HepG2 (cell line): ENCODE results near the gene TRIM54. TPM values are rescaled to one million over a fixed set of nuclear protein-coding genes. Genes with fewer than 3 reads are reported as not detected.

ENCODE experiments used
- AGO2 ChIP-seq: fragments of 200-400 bp; formaldehyde crosslinking; optimal IDR thresholded peaks from 2 replicates; pipeline ENCODE3; 2017; ENCODE audit warnings: mild to moderate bottlenecking, low read depth, low read length, moderate library complexity
- ATF7 ChIP-seq, 2 experiments: fragments of 450-650 bp in 1 of 2; sonication (generic) in 1 of 2; formaldehyde crosslinking in 1 of 2; IDR thresholded peaks; 2 replicates each; pipeline versions ENCODE4 v1.4.0 to v1.6.1; 2016 to 2020; ENCODE audit warnings: antibody characterized with exemption in 1 of 2, mild to moderate bottlenecking in 1 of 2, missing genetic modification reagents in 1 of 2
- BORCS8-MEF2B ChIP-seq: sonication (generic); formaldehyde crosslinking; IDR thresholded peaks from 2 replicates; pipeline ENCODE4 v1.8.0; 2022; ENCODE audit warnings: mild to moderate bottlenecking, missing genetic modification reagents
- GTF3A ChIP-seq: sonication (generic); formaldehyde crosslinking; conservative IDR thresholded peaks from 2 replicates; pipeline ENCODE4 v1.4.0; 2020; ENCODE audit warnings: mild to moderate bottlenecking, missing genetic modification reagents
- HHEX ChIP-seq: IDR thresholded peaks from 2 replicates; pipeline ENCODE4 v1.6.1; 2016; ENCODE audit warnings: control low read depth
- MIER2 ChIP-seq: IDR thresholded peaks from 2 replicates; pipeline ENCODE4 v1.6.1; 2016; ENCODE audit warnings: missing biosample characterization, missing genetic modification reagents
- NFE2 ChIP-seq: sonication (generic); formaldehyde crosslinking; IDR thresholded peaks from 2 replicates; pipeline ENCODE4 v1.4.0; 2020; ENCODE audit warnings: missing genetic modification reagents
- PRPF4 ChIP-seq: fragments of 200-400 bp; formaldehyde crosslinking; IDR thresholded peaks from 2 replicates; pipeline ENCODE4 v1.6.1; 2016; ENCODE audit warnings: low read length, low read depth; ENCODE audit not compliant: poor library complexity, severe bottlenecking
- SRSF9 ChIP-seq: fragments of 200-400 bp; formaldehyde crosslinking; IDR thresholded peaks from 2 replicates; pipeline ENCODE4 v1.6.1; 2018; ENCODE audit warnings: borderline replicate concordance, mild to moderate bottlenecking, low read depth, low read length; ENCODE audit not compliant: insufficient read depth, poor library complexity, severe bottlenecking
- SSRP1 ChIP-seq: IDR thresholded peaks from 2 replicates; pipeline ENCODE4 v1.6.1; 2016; ENCODE audit warnings: control low read depth
- TBL1XR1 ChIP-seq: fragments of 150-350 bp; IDR thresholded peaks from 2 replicates; pipeline ENCODE4 v1.6.1; 2014; ENCODE audit warnings: borderline replicate concordance, low read length; ENCODE audit not compliant: partially characterized antibody
- THYN1 ChIP-seq: sonication (generic); formaldehyde crosslinking; IDR thresholded peaks from 2 replicates; pipeline ENCODE4 v1.8.1; 2023; ENCODE audit warnings: low read depth, mild to moderate bottlenecking, moderate library complexity, missing genetic modification reagents, borderline replicate concordance
- ZNF234 ChIP-seq: sonication (generic); formaldehyde crosslinking; conservative IDR thresholded peaks from 2 replicates; pipeline ENCODE4 v1.5.1; 2020; ENCODE audit warnings: mild to moderate bottlenecking, missing genetic modification reagents
- ZNF253 ChIP-seq: sonication (generic); formaldehyde crosslinking; IDR thresholded peaks from 2 replicates; pipeline ENCODE4 v1.8.0; 2022; ENCODE audit warnings: mild to moderate bottlenecking, missing genetic modification reagents, borderline replicate concordance
- ZNF441 ChIP-seq: sonication (generic); formaldehyde crosslinking; IDR thresholded peaks from 2 replicates; pipeline ENCODE4 v1.7.0; 2021; ENCODE audit warnings: missing genetic modification reagents, borderline replicate concordance
- ZNF7 ChIP-seq: IDR thresholded peaks from 2 replicates; pipeline ENCODE4 v1.6.1; 2016; ENCODE audit warnings: missing biosample characterization, missing genetic modification reagents
- ZNF883 ChIP-seq: sonication (generic); formaldehyde crosslinking; IDR thresholded peaks from 2 replicates; pipeline ENCODE4 v1.5.1; 2020; ENCODE audit warnings: mild to moderate bottlenecking, missing genetic modification reagents; ENCODE audit errors: not compliant biosample characterization
- ZSCAN20 ChIP-seq: sonication (generic); formaldehyde crosslinking; IDR thresholded peaks from 2 replicates; pipeline ENCODE4 v1.4.0; 2020; ENCODE audit warnings: missing genetic modification reagents, mild to moderate bottlenecking, borderline replicate concordance
- ZSCAN21 ChIP-seq: sonication (generic); formaldehyde crosslinking; IDR thresholded peaks from 2 replicates; pipeline ENCODE4 v1.8.0; 2022; ENCODE audit warnings: mild to moderate bottlenecking, missing genetic modification reagents, moderate library complexity, borderline replicate concordance
- polyA plus RNA-seq, 8 experiments: library from polyadenylated mRNA; depleted of rRNA in 3 of 8; stranded (reverse) in 7 of 8; unstranded in 1 of 8; fragments of >200 nt; fragmentation: Illumina TruSeq in 4 of 8; extraction: Trizol in 4 of 8; gene quantifications; 2 replicates each; pipeline versions ENCODE4 v1.2.1 to v1.2.3, GENCODE V29; 2011 to 2016; ENCODE audit warnings: low read depth in 4 of 8, missing spikeins in 1 of 8, mixed read lengths in 1 of 8; ENCODE audit not compliant: insufficient read depth in 1 of 8
- total RNA-seq, 5 experiments: library from RNA; depleted of rRNA; stranded (reverse); fragments of >200 nt; fragmentation: Illumina TruSeq; extraction: Trizol; gene quantifications; 2 replicates each; pipeline ENCODE4 v1.2.3, GENCODE V29; 2016; ENCODE audit warnings: low read depth in 1 of 5
- TF ChIP-seq, protein P1 (sequence below): sonication (generic); formaldehyde crosslinking; IDR thresholded peaks from 2 replicates; pipeline ENCODE4 v1.4.0; 2020; ENCODE audit warnings: missing genetic modification reagents, borderline replicate concordance
- TF ChIP-seq, protein P2 (sequence below): sonication (generic); formaldehyde crosslinking; IDR thresholded peaks from 2 replicates; pipeline ENCODE4 v1.4.0; 2020; ENCODE audit warnings: missing genetic modification reagents
- TF ChIP-seq, protein P3 (sequence below): sonication (generic); formaldehyde crosslinking; conservative IDR thresholded peaks from 2 replicates; pipeline ENCODE4 v1.4.0; 2020; ENCODE audit warnings: missing genetic modification reagents
- TF ChIP-seq, protein P4 (sequence below): sonication (generic); formaldehyde crosslinking; IDR thresholded peaks from 2 replicates; pipeline ENCODE4 v1.4.0; 2020; ENCODE audit warnings: missing genetic modification reagents

The TRIM54 gene
- total and polyA plus RNA-seq, 2 of the 13 experiments (the other 11 are each of a cell fraction or from before 2014, with no cell fraction given): 0.07 to 0.13 TPM

DNA sequence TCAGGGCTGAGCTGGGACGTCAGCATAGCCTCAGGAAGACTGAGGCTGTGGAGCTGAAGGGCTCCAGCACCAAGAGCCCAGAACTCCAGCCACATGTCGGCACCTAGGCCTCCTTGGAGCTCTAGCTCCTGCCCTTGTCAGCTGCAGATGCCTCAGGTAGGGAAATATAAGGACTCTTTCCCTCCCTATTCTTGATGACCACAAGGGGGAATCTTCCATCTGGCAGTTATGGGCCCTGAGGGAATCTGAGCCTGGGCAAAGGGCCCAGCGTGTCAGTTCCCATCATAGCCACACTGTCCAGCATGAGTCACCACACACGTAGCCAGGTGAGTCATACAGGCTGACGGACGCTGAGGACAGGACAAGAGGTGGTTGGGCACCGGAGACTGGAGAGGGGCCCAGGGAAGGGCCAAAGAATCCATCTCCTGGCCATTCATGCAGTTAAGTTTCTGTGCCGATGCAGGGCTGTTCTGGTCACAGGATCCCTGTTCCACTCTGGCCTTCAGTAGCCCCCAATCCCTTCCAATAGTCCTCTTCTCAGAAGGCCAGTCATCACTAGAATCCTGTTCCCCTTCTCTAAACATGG is 38.8 kb downstream of the TRIM54 start (continued):
- TF ChIP-seq, protein P1, sequence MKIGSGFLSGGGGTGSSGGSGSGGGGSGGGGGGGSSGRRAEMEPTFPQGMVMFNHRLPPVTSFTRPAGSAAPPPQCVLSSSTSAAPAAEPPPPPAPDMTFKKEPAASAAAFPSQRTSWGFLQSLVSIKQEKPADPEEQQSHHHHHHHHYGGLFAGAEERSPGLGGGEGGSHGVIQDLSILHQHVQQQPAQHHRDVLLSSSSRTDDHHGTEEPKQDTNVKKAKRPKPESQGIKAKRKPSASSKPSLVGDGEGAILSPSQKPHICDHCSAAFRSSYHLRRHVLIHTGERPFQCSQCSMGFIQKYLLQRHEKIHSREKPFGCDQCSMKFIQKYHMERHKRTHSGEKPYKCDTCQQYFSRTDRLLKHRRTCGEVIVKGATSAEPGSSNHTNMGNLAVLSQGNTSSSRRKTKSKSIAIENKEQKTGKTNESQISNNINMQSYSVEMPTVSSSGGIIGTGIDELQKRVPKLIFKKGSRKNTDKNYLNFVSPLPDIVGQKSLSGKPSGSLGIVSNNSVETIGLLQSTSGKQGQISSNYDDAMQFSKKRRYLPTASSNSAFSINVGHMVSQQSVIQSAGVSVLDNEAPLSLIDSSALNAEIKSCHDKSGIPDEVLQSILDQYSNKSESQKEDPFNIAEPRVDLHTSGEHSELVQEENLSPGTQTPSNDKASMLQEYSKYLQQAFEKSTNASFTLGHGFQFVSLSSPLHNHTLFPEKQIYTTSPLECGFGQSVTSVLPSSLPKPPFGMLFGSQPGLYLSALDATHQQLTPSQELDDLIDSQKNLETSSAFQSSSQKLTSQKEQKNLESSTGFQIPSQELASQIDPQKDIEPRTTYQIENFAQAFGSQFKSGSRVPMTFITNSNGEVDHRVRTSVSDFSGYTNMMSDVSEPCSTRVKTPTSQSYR (CRISPR knock-in tag): peak; percentile 25; the same call in 1 of the 2 replicates
- TF ChIP-seq GTF3A (CRISPR knock-in tag): no peak
- TF ChIP-seq PRPF4: no peak
- peak; percentile 75 for TF ChIP-seq ATF7 (IDR thresholded peaks at IDR 0.05)
- TF ChIP-seq ATF7 (CRISPR knock-in tag; IDR thresholded peaks at IDR 0.05): peak; percentile 91
- peak; percentile 67; the same call in 1 of the 2 replicates for TF ChIP-seq ZNF441
- TF ChIP-seq, protein P2, sequence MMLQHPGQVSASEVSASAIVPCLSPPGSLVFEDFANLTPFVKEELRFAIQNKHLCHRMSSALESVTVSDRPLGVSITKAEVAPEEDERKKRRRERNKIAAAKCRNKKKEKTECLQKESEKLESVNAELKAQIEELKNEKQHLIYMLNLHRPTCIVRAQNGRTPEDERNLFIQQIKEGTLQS (CRISPR knock-in tag): peak; percentile 100
- TF ChIP-seq TBL1XR1: no peak
- TF ChIP-seq ZNF883: no peak
- no peak for TF ChIP-seq ZNF234 (CRISPR knock-in tag)
- no peak for TF ChIP-seq SRSF9
- no peak for TF ChIP-seq ZSCAN20 (CRISPR knock-in tag)
- TF ChIP-seq HHEX (CRISPR knock-in tag): no peak
- no peak for TF ChIP-seq ZNF7 (CRISPR knock-in tag)
- TF ChIP-seq ZSCAN21 (CRISPR knock-in tag): no peak; the same call in 1 of the 2 replicates
- TF ChIP-seq MIER2 (CRISPR knock-in tag): peak; percentile 70; the same call in 1 of the 2 replicates
- TF ChIP-seq, protein P3, sequence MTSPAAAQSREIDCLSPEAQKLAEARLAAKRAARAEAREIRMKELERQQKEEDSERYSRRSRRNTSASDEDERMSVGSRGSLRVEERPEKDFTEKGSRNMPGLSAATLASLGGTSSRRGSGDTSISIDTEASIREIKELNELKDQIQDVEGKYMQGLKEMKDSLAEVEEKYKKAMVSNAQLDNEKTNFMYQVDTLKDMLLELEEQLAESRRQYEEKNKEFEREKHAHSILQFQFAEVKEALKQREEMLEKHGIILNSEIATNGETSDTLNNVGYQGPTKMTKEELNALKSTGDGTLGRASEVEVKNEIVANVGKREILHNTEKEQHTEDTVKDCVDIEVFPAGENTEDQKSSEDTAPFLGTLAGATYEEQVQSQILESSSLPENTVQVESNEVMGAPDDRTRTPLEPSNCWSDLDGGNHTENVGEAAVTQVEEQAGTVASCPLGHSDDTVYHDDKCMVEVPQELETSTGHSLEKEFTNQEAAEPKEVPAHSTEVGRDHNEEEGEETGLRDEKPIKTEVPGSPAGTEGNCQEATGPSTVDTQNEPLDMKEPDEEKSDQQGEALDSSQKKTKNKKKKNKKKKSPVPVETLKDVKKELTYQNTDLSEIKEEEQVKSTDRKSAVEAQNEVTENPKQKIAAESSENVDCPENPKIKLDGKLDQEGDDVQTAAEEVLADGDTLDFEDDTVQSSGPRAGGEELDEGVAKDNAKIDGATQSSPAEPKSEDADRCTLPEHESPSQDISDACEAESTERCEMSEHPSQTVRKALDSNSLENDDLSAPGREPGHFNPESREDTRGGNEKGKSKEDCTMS: no peak
- no peak for TF ChIP-seq AGO2
- peak; percentile 47; the same call in 1 of the 2 replicates for TF ChIP-seq BORCS8-MEF2B (CRISPR knock-in tag)
- TF ChIP-seq, protein P4, sequence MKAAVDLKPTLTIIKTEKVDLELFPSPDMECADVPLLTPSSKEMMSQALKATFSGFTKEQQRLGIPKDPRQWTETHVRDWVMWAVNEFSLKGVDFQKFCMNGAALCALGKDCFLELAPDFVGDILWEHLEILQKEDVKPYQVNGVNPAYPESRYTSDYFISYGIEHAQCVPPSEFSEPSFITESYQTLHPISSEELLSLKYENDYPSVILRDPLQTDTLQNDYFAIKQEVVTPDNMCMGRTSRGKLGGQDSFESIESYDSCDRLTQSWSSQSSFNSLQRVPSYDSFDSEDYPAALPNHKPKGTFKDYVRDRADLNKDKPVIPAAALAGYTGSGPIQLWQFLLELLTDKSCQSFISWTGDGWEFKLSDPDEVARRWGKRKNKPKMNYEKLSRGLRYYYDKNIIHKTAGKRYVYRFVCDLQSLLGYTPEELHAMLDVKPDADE (CRISPR knock-in tag): no peak
- no peak for TF ChIP-seq ZNF253 (CRISPR knock-in tag)
- TF ChIP-seq SSRP1 (CRISPR knock-in tag): peak; percentile 85; the same call in 1 of the 2 replicates
- no peak for TF ChIP-seq NFE2 (CRISPR knock-in tag)
- no peak for TF ChIP-seq THYN1
